Fibroblast of lung (primary cell): ENCODE data around the gene RNF167.

Source experiments
- EZH2 ChIP-seq: IDR thresholded peaks from 2 replicates; pipeline ENCODE4 v1.5.1; 2012; ENCODE audit warnings: low read length, control low read depth, mild to moderate bottlenecking; ENCODE audit errors: missing control alignments
- TF ChIP-seq, protein P1 (sequence below), 2 donors: IDR thresholded peaks in 1 of 2; conservative IDR thresholded peaks in 1 of 2; 1 replicate in 1 of 2; 2 replicates in 1 of 2; pipeline ENCODE4 v1.5.1; 2011 to 2012; ENCODE audit warnings: low read length in 2 of 2, control low read depth in 1 of 2, inconsistent platforms in 1 of 2, low read depth in 1 of 2, mild to moderate bottlenecking in 1 of 2

DNA sequence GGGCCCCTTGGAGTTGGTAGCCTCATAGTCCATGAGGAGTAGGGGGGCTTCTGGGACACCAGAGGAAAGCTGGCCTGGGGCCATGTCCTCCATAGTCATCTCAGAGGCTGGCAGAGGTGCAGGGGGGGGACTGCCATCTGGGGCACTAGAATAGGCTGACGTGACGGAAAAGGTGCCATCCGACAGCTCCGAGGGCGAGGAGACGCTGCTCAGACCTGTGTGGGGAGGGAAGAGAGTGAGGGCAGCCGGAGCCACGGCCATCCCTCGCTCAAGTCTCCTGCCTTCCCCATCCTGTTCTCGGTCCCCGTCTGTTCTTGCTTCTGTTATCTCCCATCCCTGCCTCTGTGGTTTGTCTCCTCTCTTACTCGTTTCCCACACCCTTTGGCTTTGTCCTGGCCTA lies 32.3 kb downstream of the RNF167 start:
- TF ChIP-seq, protein P1, sequence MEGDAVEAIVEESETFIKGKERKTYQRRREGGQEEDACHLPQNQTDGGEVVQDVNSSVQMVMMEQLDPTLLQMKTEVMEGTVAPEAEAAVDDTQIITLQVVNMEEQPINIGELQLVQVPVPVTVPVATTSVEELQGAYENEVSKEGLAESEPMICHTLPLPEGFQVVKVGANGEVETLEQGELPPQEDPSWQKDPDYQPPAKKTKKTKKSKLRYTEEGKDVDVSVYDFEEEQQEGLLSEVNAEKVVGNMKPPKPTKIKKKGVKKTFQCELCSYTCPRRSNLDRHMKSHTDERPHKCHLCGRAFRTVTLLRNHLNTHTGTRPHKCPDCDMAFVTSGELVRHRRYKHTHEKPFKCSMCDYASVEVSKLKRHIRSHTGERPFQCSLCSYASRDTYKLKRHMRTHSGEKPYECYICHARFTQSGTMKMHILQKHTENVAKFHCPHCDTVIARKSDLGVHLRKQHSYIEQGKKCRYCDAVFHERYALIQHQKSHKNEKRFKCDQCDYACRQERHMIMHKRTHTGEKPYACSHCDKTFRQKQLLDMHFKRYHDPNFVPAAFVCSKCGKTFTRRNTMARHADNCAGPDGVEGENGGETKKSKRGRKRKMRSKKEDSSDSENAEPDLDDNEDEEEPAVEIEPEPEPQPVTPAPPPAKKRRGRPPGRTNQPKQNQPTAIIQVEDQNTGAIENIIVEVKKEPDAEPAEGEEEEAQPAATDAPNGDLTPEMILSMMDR (conservative IDR thresholded peaks at IDR 0.05 in 1 of 2, IDR thresholded peaks at IDR 0.05 in 1 of 2; ENCODE audit: low read depth in 1 of 2, low read length in 2 of 2) = no peak
- no peak for TF ChIP-seq EZH2
